Natural killer cell (primary cell): ENCODE results near the gene SLC22A23. TPM values are rescaled to one million over a fixed set of nuclear protein-coding genes. Genes with fewer than 3 reads are reported as not detected.

Experiments used
- ATAC-seq, 3 donors: fragments of 150-1000 bp in 2 of 3; fragments of 200-7000 bp in 1 of 3; cut with Tn5 transposase; 1 replicate in 1 of 3; 2 replicates in 2 of 3; pipeline ENCODE4 v1.10.0; 2021; ENCODE audit warnings: mild to moderate bottlenecking in 2 of 3, moderate library complexity in 2 of 3
- DNase-seq, 2 donors: peaks; one replicate each; pipeline versions ENCODE4 v3.0.0 to v3.0.0-alpha.2; 2013 to 2021; ENCODE audit warnings: mixed read lengths in 1 of 2
- H3K27ac ChIP-seq: one replicate; pipeline ENCODE4 v1.5.1; 2013; ENCODE audit warnings: mild to moderate bottlenecking, low read length
- H3K27me3 ChIP-seq: one replicate; pipeline ENCODE4 v1.6.1; 2013; ENCODE audit warnings: low read length; ENCODE audit not compliant: control insufficient read depth, insufficient read depth
- H3K36me3 ChIP-seq: one replicate; pipeline ENCODE4 v1.6.1; 2013; ENCODE audit warnings: low read length; ENCODE audit not compliant: control insufficient read depth, insufficient read depth
- H3K4me1 ChIP-seq: one replicate; pipeline ENCODE4 v1.6.1; 2013; ENCODE audit warnings: low read length; ENCODE audit not compliant: control insufficient read depth, insufficient read depth
- H3K4me3 ChIP-seq: one replicate; pipeline ENCODE4 v1.5.1; 2013; ENCODE audit warnings: low read length
- H3K9me3 ChIP-seq: one replicate; pipeline ENCODE4 v1.6.1; 2013; ENCODE audit warnings: low read length; ENCODE audit not compliant: control insufficient read depth, insufficient read depth
- H3K27ac Mint-ChIP-seq, 2 donors: one replicate each; pipeline ENCODE4 v1.8.0; 2022; ENCODE audit warnings: mild to moderate bottlenecking in 2 of 2, mixed read lengths in 2 of 2, moderate library complexity in 1 of 2
- H3K27me3 Mint-ChIP-seq, 2 donors: one replicate each; pipeline ENCODE4 v1.8.0; 2022; ENCODE audit warnings: low read depth in 2 of 2, mixed read lengths in 2 of 2
- H3K36me3 Mint-ChIP-seq: one replicate; pipeline ENCODE4 v1.8.0; 2022; ENCODE audit warnings: mixed read lengths
- H3K4me1 Mint-ChIP-seq, 2 donors: one replicate each; pipeline ENCODE4 v1.8.0; 2022; ENCODE audit warnings: mixed read lengths in 2 of 2
- H3K4me3 Mint-ChIP-seq: one replicate; pipeline ENCODE4 v1.8.0; 2022; ENCODE audit warnings: mild to moderate bottlenecking, moderate library complexity, mixed read lengths
- H3K9me3 Mint-ChIP-seq, 2 donors: one replicate each; pipeline ENCODE4 v1.8.0; 2022; ENCODE audit warnings: mixed read lengths in 2 of 2
- CTCF ChIP-seq: fragments of 200-600 bp; IDR thresholded peaks from one replicate; pipeline ENCODE4 v1.8.0; 2022; ENCODE audit warnings: antibody characterized with exemption
- WGBS: methylation state at CpG from one replicate; pipeline ENCODE4 v1.1.7; 2013; ENCODE audit warnings: missing lambda C conversion rate; ENCODE audit not compliant: insufficient coverage; 5-methylcytosine and 5-hydroxymethylcytosine counted together
- intact Hi-C: fragments of 100-400 bp; cut with micrococcal nuclease; formaldehyde crosslinking; loops from one replicate; pipeline ENCODE4 v1.14.2; 2022
- total RNA-seq, 4 donors: library from RNA; stranded (reverse); fragments of 120-200 nt in 1 of 4; gene quantifications; one replicate each; pipeline versions ENCODE4 v1.2.3 to v1.2.4, GENCODE V29; 2013 to 2022

SLC22A23 gene
- total RNA-seq, 3 donors from 2014 or later (not counting 1 experiment from before 2014, with no cell fraction given) = 0.24 to 0.79 (median 0.38) TPM

- Histone ChIP-seq H3K9me3 (no peaks in the 10 kb centered on the region), H3K4me1 (peaks cover 31% of the 10 kb centered on the region), H3K27ac (no peak overlapping the region), H3K27me3 (no peaks in the 10 kb centered on the region), H3K36me3 (peaks cover 2% of the 10 kb centered on the region), H3K4me3 (peak overlapping the region; percentile 49)
- Mint-ChIP-seq H3K4me1 (peaks cover 27 to 33% of the 10 kb centered on the region in 2 donors), H3K27ac (no peak overlapping the region), H3K9me3 (no peaks in the 10 kb centered on the region), H3K4me3 (peak overlapping the region; percentile 55), H3K36me3 (no peaks in the 10 kb centered on the region), H3K27me3 (peaks cover 10 to 12% of the 10 kb centered on the region in 2 donors)
- DNase-seq (no peak), ATAC-seq (no peak)
- TF ChIP-seq CTCF = no peak
- 59% methylated on average over 7 of the region's 12 CpGs for WGBS
- intact Hi-C loops = no loop called here
Measured at GRCh38 chr6:3258201-3258600, 198.6 kb downstream of the SLC22A23 start.

- TF ChIP-seq CTCF = no peak
- H3K27me3 ChIP-seq = peaks cover 3% of the 10 kb centered on the region
- Mint-ChIP-seq H3K27me3 (peaks cover 27 to 34% of the 10 kb centered on the region in 2 donors), H3K9me3 (no peaks in the 10 kb centered on the region), H3K36me3 (no peaks in the 10 kb centered on the region), H3K27ac (no peak overlapping the region), H3K4me1 (peaks cover 8 to 12% of the 10 kb centered on the region in 2 donors), H3K4me3 (no peak overlapping the region)
- H3K36me3 ChIP-seq = no peaks in the 10 kb centered on the region
- DNase-seq (no peak), ATAC-seq (no peak)
- no peak overlapping the region for H3K27ac ChIP-seq
- H3K4me3 ChIP-seq = no peak overlapping the region
- no peaks in the 10 kb centered on the region for H3K9me3 ChIP-seq
- WGBS = 96% methylated on average over 40 of the region's 40 CpGs
- peaks cover 15% of the 10 kb centered on the region for H3K4me1 ChIP-seq
- intact Hi-C loops = loop anchor here (5.0 kb wide), 1 partner anchor 256 kb away; the partner anchor contains the start of gene NQO2
Measured at GRCh38 chr6:3253597-3253961, 203.3 kb downstream of the SLC22A23 start.

- intact Hi-C loops = loop anchor here (5.0 kb wide), 1 partner anchor 256 kb away; the partner anchor contains the start of gene NQO2
- Histone ChIP-seq H3K9me3 (no peaks in the 10 kb centered on the region), H3K4me1 (peaks cover 10% of the 10 kb centered on the region), H3K36me3 (no peaks in the 10 kb centered on the region), H3K4me3 (no peak overlapping the region), H3K27ac (no peak overlapping the region), H3K27me3 (peaks cover 3% of the 10 kb centered on the region)
- Mint-ChIP-seq H3K27ac (no peak overlapping the region), H3K4me1 (peaks cover 8 to 12% of the 10 kb centered on the region in 2 donors), H3K4me3 (no peak overlapping the region), H3K27me3 (peaks cover 33 to 34% of the 10 kb centered on the region in 2 donors), H3K36me3 (no peaks in the 10 kb centered on the region), H3K9me3 (no peaks in the 10 kb centered on the region)
- TF ChIP-seq CTCF = no peak
- DNase-seq = no peak
- ATAC-seq = no peak
- WGBS = 92% methylated on average over 22 of the region's 22 CpGs
Measured at GRCh38 chr6:3252861-3253596, 203.8 kb downstream of the SLC22A23 start.
